Measurements from ENCODE around the gene FLRT1.

The FLRT1 gene

DNA sequence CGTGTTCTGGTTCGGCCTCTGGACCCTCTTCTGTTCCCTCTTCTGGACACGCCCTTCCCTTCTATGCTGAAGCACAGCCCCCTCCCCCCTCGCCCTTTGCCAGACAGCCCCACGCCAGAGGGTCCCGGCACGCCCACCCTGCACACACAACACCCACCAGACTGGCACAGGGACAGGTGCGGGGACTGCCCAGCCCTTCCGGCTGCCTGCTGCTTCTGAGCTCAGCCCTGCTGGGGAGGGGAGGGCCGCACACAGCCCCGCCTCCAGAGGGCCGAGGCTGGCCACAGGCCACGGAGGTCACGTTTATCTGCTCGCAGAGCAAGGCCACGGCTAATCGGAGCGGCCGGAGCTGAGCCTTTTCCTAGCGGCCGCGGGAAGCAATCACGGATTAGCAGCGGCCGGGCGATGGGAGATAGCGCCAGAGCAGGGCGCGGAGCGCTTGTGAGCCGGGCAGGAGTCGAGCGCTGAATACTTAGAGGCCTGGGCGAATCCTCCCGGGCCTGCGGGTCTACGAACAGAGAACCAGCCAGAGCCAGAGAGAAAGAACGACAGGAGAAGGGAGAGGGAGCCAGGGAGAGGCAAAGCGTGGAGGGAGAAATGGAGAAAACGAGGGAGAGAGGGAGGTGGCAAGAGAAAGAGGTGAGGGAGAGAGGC is 28.0 kb upstream of the FLRT1 start:
- no peak for DNase-seq

DNA sequence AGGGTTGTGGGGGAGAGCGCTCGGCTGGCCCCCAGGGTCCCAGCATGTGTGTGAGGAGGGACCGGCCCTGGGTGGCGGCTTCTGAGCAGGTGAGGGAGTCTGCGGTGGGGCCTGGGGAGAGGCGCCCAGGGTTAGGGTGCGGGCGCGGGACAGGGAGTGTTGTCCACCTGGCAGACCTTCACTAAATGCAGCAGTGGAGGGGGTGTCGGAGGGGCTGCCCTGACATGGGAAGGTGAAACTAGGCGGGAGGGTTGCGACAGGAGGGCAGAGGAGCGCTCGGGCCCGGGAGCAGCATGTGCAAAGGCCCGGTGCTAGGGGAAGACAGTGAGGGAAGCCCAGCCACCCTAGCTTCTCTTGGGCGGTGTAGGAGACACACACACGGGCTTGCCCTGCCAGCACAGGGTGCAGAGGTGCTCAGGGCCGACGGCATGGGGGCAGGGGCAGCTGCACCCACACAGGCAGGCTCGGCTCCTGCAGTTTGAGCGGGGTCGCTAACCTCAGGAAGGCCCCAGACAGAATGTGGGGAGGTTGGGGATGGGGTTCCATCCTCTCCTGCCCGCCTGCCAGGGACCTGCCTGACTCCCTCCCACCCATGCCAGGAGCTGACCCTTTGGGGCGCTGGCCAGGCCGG is 27.3 kb upstream of the FLRT1 start:
- no peak for DNase-seq

GRCh38 chr11:64008914-64009633 is 26.7 kb upstream of the FLRT1 start:
- DNase-seq: no peak

GRCh38 chr11:64009710-64010109 is 26.0 kb upstream of the FLRT1 start:
- DNase-seq: no peak

- no peak for DNase-seq
Observed at GRCh38 chr11:64010783-64011182, 24.9 kb upstream of the FLRT1 start.

GRCh38 chr11:64011371-64011770 is 24.4 kb upstream of the FLRT1 start:
- DNase-seq: no peak

- no peak for DNase-seq
Observed at GRCh38 chr11:64013141-64013896, 22.4 kb upstream of the FLRT1 start.

DNA sequence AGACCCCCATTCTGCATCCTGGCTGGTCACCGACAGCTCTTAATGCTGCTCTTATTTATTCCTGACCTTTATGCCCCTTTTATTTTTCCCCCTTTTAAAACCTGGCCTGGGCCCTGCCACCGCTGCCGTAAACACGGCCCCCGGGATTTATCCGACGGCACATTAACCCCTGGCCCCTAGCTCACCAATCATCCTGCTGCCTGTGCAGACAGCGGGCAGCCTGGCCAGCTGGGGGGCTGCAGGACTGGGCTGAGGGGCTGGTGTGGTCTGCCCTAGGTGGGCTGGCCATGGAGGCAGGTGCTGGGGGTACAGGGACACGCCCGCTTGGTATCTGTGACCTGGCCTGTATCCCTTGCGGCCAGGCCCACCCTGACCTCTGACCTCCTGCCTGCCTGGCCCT is 21.4 kb upstream of the FLRT1 start:
- DNase-seq: no peak

- no peak for DNase-seq
Observed at GRCh38 chr11:64015510-64015909, 20.2 kb upstream of the FLRT1 start.

- no peak for DNase-seq
Observed at GRCh38 chr11:64015935-64016845, 19.5 kb upstream of the FLRT1 start.

DNA sequence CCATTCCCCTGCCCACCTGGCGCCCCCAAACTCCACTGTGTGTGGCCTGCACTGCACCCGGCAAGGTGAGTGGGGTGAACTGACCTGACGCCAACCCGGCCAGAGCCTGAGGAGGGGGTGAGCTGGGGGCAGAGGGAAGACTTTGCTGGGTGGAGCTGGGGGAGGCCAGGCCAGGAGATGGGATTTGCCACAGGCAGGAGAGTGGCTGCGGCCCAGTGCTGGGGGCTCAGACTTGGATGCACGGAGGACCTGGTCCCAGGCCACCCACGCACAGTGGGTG is 17.8 kb upstream of the FLRT1 start:
- no peak for DNase-seq

DNA sequence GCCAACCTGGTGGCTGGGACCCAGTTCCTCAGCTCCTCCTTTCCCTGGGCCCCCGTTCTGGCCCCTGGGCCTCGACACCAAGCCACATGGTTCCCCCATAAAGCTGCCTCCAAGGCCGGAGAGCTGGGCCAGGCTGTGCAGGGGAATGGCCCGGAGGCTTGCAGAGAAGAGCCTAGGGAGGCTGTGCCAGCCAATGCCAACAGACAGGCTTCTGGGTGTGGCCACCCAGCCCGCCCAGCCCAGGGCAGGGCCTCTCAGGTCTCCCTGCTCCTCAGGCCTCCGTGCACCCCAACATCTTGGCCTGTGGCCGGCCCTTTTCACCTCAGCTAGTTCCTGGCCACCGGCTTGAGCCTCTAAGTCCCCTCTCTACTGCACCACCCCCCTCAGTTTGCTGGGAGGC is 17.4 kb upstream of the FLRT1 start:
- no peak for DNase-seq

DNA sequence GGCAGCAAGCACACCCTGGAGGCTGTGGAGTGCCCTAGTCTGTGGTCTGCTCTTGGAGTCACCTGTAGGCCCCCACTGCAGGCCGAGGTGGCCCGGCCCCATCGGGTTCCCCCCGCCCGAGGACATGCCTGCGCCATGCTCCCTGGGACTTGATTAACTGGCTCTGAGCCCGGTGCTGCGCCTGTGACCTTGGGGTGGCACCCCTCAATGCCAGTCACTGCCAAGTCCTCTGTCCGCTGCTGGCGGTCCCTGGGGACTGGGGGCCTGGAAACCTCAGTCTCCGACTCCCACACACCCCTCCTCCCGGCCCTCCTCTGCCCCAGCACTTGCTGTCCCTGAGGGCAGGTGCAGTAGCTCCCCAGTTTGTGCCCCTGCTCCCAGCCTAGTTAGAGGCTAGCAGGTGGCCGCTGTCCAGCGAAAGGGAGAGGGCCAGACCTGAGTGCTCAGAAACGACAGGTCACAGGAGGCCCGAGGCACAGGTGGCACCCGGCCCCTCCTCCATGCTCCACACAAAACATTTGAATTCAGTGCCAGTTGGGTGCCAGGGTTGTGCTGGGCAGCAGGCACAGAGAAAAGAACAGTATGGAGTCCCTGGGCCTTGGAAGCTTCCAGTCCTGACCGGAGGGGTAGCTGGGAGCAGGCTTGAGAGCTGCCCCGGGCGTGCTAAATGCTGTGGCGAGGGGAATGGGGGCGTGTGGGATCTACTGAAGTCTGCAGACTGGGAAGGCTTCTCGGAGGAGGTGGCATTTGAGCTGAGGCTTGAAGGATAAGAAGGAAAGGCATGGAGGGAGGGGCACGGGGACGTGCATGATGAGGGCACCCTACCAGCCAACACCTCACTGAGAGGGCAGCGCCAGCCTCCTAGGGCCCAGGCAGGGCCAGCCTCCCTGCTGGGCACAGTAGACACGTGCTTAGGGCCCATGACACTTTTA is 16.4 kb upstream of the FLRT1 start:
- no peak for DNase-seq

DNA sequence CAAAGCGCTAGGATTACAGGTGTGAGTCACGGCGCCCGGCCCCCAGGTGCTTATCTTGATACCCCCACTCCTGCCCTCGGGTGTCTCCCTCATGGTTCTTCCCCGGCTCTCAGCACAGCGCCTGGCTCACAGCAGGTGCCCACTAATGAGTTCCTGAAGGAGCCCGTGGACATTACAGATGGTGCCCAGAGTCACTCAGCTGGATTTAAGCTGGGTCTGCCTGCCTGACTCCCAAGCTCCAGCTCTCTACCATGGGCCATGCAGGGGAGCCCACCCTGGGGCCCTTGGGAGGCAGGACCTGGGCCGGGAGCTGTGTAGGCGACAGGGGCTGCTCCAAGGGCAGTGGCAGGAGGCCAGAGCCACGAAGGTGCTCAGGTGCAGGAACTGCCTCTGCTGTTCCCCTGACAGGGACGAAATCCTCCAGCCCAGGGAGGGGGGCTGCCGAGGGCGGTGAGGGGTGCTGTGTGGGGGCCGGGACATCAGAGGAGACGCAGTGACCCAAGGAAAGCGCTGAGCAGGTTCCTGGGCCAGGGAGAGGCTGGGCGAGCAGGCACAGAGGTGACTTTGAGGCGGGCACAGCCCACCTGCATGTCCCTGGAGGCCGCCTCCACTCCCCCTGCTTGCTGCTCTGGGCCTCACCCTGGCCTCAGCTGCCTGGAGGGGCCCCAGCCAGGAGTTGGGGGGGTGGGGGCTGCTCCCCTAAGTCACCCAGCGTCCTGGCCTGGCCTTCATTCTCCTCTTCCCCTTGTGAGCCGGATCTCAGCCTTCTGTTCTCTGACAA is 14.6 kb upstream of the FLRT1 start:
- DNase-seq: no peak

DNA sequence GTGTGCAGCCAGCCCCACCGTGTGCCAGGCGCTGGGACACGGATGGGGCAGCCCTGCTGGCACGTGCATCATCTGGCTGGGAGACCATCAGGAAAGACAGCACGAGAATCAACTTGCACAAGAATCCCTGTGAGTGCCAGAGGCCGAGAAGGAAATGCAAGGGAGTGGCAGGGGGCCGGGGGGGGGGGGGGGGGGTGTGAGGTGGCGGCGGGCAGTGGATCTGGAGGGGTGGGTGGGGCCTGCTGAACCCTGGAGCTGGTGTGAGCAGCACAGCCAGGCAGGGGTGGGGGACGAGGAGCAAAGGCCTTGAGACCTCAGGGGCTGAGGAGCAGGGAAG is 14.0 kb upstream of the FLRT1 start:
- DNase-seq: no peak

DNA sequence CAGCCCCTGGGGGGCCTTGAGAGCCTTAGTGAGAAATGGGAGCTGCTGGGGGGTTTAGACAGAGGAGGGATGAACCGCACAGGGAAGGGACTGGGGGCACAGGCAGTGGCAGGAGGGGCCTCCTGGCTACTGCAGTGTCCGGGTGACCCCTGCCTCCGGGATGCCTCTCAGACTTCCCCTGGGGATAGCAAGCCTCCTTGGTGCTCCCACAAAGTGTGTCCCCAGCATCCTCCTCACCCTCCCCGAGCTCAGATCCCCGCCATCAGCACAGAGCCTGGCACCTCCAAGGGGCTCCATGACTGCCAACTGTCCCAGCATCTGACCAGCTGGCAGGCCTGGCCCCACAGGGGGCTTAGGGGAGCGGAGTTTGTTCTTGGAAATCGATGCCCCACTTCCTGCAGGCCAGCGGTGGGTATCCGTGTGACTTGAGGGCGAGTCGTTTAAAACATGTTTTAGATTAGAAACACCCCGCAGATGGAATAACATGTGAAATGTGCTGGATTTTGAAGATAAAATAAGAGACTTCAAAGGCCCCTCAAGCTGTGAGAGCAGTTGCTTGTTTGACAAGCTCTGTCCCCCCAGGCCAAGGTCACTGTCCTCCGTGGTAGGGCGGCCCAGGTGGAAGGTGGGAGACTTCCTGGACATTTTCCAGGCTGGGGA is 13.5 kb upstream of the FLRT1 start:
- no peak for DNase-seq

GRCh38 chr11:64023712-64024710 is 11.7 kb upstream of the FLRT1 start:
- no peak for DNase-seq

DNA sequence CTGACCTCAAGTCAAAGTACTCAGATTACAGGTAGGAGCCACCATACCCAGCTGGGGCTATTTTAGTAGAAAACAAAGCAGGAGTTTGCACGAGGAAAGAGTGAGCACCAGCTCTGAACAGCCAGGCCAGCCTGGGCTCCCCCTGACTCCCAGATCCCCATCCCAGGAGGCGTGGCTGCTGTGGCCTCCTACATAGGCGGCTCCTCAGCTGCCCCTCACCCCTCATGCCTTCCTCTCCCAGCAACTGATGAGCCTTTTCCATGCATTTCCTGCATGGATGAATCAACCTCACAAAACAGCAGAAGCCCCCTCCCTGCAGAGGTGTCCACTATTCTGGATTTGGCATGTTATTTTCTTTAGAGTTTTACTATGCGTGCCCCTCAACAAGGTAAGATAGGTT is 10.5 kb upstream of the FLRT1 start:
- no peak for DNase-seq

DNA sequence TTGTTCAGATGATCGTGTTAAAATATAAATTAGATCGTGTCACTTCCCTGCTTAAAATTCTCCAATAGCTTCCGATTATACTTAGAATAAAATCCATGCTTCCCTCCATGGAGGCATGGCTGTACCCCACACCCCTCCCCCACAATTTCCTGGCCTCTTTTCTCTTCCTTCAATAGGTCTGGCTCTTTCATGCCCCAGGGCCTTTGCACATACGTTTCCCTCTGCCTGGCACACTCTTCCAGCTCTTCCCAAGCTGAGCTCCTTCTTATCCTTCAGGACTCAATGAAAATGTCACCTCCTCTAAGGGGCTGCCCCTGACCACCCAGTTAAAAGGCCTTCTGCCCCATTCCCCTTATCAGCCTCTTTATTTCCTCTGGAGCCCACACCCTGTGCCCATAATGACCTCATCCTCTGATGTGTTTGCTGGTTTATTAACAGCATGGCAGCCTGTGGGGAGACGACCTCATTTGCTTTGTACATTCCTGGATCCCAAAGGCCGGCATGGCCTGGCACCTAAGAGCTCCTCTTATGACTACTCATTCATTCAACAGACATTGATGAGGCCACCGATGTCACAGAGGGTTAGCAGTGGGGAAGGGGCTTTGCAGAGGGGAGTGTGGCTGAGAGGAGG is 9.0 kb upstream of the FLRT1 start:
- DNase-seq: no peak
